GM18861 (cell line): ENCODE results near the gene HSD17B13.
A peak's percentile ranks its signal among the peaks of the same experiment; 100 is the strongest.
"Not testable (repeated sequence)": the region's sequence is repeated elsewhere in the genome, so short reads cannot be mapped to it uniquely, and the experiment has no call there.

Experiments used
- ATAC-seq: cut with Tn5 transposase; IDR thresholded peaks from one replicate; pipeline ENCODE4 v1.9.1; 2021; ENCODE audit not compliant: unreplicated experiment

The HSD17B13 gene

DNA sequence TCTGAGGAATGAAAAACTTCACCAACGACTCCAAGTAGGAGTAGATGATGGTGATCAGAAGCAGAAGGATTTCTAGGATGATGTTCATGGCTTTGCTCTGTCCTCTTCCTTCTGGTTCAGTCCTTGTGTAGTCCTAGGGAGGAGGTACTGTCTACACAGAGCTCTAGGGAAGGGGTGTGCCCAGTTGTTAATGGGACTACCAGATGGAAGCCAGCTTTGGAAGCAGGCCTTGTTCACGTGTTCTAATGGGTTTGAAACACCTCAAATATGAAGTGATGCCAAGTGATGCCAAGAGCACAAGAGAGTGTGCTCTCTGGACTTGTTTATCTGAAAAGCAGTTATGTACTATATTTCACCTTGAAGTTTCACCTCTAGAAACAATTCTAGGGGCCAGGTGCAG is at the start of gene HSD17B13:
TSS of gene HSD17B13 (minus strand) at position 129 of the 400 bp plus-strand sequence. CDS start at position 88, 41 bp downstream.
- ATAC-seq = no peak

DNA sequence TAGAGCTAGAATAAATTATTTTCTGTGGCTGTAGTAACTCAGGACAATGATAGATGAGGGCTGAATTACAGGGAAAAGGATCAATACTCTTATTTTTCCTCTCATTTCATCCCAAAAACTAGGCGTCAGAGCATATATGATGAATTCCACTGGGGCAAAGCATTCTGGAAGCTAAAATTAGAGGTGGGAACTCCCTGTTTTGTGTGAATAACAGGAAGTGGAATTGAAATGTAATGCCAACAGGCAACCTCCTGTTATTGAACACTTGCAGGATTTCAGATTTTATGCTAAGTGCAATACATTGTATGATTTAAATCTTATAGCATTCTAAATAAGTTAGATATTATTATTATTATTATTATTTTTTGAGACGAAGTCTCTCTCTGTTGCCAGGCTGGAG is 47.4 kb upstream of the HSD17B13 start:
- ATAC-seq = no peak

DNA sequence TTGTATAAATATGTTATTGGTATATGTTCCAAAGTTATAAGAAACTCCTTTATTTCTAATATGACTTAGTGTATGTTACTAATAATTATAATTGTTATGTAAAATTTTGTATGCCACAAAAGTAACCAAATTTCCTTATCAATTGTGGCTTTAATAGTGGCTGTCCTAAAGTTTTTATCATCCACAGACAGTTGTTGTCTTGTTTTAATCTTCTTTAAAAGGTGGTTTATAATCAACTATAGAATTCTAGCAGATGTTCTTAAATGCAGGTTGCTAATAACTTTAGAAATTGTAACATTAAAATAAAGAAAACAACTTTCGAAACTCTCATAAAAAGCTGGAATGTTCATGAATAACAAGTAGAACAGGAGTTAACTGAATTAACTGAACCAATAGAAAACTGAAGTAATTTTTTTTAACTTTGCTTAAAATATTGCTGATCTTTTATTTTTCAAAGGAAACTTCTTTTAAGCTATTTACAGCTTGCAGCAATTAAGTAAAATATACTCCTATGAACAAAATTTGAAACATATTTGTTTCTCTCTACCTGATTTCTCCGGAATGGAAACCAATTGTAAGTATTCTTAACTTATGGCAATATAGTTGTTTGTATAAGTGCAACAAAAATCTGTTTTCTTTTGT is 44.0 kb upstream of the HSD17B13 start:
- ATAC-seq = no peak

GRCh38 chr4:87365348-87365747 is 42.7 kb upstream of the HSD17B13 start:
- no peak for ATAC-seq

DNA sequence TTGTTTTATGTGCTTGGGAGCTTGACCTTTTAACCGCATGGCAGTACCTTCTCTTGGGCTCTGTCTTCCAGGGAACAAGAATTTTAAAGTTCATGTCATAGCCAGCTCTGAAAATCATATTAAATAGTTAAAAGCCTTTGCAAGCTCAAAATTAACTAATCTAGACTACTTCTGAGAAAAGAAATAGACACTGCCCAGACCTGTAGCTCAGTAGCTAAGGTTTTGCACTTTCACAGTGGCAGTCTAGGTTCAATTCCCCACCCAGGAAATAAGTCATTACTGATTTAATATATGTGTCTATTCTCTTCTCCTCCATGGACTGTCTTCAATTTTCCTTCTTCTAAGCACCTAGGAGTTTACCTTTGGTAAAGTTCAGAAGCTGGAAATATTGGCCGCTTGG is 40.9 kb upstream of the HSD17B13 start:
- no peak for ATAC-seq

DNA sequence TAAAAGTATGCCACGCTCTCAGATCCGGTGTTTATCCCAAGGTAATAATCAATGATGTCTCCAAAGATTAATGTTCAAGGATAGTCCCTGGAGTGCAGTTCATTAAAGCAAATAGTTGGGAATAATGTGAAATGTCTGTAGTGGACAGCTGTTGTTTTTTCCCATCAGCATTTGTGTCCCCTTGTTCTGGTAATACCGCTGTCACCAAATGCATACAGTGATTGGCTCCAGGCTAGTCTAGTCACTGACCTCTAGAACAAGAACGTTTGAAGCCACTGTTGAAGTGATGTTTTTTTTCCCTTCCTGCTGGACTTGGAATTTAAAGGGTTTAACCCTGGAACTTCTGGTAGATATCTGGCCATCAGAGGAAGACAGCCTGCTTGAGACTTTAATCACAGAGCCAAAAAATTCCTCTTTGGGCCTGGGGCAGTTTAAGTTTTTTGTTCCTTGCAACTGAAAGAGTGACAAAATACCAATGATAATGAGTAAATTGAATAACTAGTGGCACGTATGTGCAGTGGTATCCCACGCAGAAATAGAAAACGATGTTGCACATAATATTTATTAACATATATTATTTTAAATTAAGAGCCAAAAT is 37.8 kb upstream of the HSD17B13 start:
- ATAC-seq = no peak

GRCh38 chr4:87359258-87359657 is 36.6 kb upstream of the HSD17B13 start:
- ATAC-seq = no peak

DNA sequence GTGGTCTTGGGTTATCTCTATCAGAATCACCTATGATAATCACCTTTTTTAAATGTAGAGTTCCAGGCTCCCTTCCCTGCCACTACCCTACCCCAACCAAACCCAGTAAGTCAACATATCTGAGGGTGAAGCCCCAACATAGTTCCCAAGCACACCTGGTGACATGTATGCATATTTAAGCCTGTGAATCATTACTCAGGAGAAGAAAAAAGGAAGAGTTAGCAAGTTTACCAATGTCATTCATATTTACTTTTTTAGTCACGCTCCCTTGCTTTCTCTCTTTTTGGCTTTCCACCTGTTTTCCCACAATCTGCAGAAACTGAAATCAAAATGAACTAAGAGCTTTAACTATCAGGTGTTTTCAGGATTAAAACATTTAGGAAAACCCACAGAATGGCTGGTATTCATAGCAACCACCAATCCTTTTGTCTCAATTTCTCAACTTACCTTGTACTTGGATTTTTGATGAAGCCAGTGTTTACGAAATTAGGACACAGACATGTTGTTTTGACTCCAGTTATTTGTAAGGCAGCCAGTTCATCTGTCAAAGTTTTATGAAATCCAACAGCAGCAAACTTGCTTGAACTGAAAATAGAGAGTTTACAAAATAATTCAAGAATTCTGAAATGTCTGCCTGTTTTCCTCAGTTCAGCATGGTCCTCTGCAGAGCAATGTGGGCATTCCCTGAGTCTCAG is 34.3 kb upstream of the HSD17B13 start:
- ATAC-seq = no peak

DNA sequence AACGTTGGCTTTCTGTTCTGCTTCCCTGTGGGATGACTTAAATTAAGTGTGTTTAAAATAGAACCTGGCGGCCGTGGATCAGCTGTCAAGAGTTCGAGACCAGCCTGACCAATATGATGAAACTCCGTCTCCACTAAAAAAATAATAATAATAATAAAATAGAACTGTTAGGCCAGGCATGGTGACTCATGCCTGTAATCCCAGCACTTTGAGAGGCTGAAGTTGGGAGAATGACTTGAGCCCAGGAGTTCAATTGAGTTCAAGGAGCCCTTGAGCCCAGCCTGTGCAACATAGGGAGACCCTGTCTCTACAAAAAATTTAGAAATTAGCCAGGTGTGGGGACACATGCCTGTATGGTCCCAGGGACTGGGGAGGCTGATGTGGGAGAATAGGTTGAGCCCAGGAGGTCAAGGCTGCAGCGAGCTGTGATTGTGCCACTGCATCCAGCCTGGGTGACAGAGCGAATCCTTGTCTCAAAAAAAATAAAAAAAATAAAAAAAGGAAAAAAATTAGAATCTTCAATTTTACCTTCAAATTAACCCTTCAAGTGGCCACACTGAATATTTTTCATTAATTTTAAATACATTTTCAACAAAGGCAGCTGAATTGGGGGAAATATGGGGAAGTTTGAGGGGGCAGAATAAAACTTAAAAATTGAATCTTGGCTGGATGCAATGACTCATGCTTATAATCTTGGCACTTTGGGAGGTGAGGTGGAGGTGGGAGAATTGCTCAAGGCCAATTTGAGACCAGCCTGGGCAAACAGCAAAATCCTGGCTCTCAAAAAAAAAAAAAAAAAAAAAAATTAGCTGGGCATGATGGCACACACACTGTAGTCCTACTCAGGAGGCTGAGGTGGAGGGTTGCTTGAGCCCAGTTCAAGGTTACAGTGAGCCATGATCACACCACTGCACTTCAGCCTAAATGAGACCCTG is 31.8 kb upstream of the HSD17B13 start:
- no peak for ATAC-seq

DNA sequence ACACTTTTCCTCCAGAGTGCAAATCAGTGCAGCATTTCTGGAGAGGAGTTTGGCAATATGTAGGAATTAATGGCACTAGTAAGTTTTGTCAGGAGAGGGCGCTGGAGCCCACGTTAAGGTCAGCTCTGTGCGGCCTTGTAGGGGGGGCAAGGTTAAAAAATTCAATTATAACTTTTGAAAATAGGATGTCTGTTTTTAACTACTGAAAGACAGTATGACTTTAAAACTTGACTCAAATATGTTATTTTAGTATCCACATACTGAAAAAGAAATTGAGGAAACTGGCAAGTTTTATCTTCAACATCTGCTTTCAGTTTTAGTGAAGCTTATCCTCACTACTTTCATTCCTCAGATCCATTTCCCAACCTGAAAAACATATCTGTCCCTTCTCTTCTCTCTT is 30.9 kb upstream of the HSD17B13 start:
- peak; percentile 75 for ATAC-seq

DNA sequence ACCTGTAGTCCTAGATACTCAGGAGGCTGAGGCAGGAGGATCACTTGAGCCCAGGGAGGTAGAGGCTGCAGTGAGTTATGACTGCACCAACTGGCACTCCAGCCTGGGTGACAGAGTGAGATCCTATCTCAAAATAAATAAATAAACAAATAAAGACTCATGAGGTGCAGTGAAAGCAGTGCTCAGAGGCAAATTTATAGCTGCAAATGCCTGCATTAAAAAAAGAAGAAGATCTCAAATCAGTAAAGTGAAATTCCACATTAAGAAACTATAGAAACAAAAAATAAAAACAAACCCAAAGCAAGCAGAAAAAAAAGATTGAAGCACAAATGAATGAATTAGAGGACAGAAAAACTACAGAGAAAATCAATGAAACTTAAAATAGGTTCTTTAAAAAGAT is 22.5 kb upstream of the HSD17B13 start:
- ATAC-seq = no peak

DNA sequence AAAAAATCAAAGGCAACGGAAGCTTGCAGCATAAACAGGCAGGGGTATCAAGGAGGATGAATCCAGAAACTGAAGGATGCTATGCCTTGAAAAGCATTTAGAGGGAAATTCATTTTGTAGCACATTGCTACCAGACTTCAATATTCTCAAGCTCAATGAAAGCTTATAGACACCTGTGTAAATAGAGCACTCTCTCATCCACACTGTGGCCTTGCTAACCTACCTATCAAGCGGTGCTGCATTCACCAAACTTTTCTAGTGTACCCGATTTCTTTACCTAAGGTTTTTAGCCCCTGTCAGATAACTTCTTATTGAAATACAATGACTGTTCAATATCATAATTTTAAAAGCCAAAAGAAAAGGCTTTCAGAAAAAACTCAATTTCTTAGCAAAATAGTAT is 20.2 kb upstream of the HSD17B13 start:
- no peak for ATAC-seq

DNA sequence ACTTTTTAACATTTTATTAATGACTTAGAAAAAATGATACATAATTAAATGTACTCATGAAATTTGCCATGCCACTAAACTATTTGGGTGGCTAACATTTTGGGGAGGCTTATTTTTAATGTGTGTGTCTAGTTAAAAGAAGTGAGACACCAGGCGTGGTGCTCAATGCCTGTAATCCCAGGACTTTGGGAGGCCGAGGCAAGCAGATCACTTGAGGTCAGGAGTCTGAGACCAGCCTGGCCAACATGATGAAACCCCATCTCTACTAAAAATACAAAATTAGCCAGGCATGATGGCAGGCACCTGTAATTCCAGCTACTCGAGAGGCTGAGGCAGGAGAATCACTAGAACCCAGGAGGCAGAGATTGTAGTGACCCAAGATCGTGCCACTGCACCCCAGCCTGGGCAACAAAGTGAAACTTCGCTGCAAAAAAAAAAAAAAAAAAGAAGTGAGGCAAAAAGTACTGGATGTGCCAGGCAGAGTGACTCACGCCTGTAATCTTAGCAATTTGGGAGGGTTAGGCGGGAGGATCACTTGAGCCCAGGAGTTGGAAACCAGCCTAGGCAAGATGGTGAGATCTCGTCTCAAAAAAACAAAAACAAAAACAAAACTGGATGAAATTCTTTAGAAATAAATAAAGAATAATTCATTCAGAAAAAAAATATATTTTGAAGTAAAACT is 19.4 kb upstream of the HSD17B13 start:
- not testable (repeated sequence) for ATAC-seq

DNA sequence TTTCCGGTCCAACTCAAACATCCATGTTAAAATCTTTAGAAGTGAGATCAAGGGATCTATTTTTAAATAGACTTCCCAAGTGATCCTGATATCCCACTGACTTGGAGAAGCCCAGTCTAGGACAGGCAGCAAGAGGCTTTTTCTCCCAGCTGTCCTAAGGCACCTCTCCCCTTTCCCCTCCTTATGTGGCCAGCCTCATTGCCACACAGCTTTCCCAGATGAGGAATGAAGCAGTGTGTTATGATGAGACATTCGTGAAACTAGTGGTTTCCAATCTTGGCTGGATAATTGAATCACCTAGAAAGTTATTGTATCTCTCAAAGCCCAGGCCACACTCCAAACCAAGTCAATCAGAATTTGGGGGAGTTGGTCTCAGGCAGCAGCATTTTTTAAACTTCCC is 16.8 kb upstream of the HSD17B13 start:
- no peak for ATAC-seq

- no peak for ATAC-seq
Measured at GRCh38 chr4:87337361-87337760, 14.7 kb upstream of the HSD17B13 start.

DNA sequence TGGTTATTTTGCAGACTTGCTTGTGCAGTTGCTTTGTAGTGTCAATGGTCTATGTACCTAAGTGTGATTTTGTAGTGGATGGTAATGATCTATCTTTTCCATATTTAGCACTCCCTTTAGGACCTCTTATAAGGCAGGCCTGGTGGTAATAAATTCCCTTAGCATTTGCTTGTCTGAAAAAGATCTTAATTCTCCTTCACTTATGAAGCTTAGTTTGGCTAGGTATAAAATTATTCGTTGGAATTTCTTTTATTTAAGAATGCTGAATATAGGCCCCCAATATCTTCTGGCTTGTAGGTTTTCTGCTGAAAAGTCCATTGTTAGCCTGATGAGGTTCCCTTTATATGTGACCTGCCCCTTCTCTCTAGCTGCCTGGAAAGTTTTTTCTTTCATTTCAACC is 10.6 kb upstream of the HSD17B13 start:
- no peak for ATAC-seq

GRCh38 chr4:87330761-87331160 is 8.1 kb upstream of the HSD17B13 start:
- ATAC-seq = no peak

- no peak for ATAC-seq
Measured at GRCh38 chr4:87327136-87327535, 4.5 kb upstream of the HSD17B13 start.

- ATAC-seq = no peak
Measured at GRCh38 chr4:87326460-87326859, 3.8 kb upstream of the HSD17B13 start.

- no peak for ATAC-seq
Measured at GRCh38 chr4:87321888-87322287, 794 bp downstream of the HSD17B13 start.

DNA sequence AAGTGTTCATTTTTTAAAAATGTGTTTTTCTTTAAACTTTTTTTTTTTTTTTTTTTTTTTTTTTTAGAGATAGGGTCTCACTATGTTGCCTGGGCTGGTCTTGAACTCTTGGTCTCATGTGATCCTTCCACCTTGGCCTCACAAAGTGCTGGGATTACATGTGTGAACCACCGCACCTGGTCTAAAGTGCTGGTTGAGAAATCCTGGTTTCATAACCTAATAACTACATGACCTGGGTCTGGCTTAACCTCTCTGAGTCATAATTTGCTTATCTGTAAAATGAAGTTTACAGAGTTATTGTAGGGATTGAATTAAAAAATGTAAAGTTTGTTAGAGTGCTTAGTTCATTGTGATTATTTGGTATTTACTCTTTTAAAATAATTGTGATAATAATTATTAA is 5.2 kb downstream of the HSD17B13 start:
- no peak for ATAC-seq
